Lower lobe of right lung (tissue), 2 donors: Measurements from ENCODE around the gene ANXA7. TPM values are rescaled to one million over a fixed set of nuclear protein-coding genes. Genes with fewer than 3 reads are reported as not detected.

Experiments used
- ATAC-seq, 2 donors: fragments of 200-7000 bp; cut with Tn5 transposase; one replicate each; pipeline ENCODE4 v1.9.1; 2020 to 2022; ENCODE audit warnings: mild to moderate bottlenecking in 2 of 2, moderate library complexity in 2 of 2
- DNase-seq: peaks from one replicate; pipeline ENCODE4 v3.0.0-alpha.2; 2020
- H3K27ac ChIP-seq: fragments of 200-600 bp; one replicate; pipeline ENCODE4 v1.8.0; 2022
- H3K27me3 ChIP-seq: fragments of 200-600 bp; one replicate; pipeline ENCODE4 v1.8.0; 2022; ENCODE audit warnings: low read depth
- H3K36me3 ChIP-seq: fragments of 200-600 bp; one replicate; pipeline ENCODE4 v1.8.0; 2022; ENCODE audit warnings: mild to moderate bottlenecking
- H3K4me1 ChIP-seq: fragments of 200-600 bp; one replicate; pipeline ENCODE4 v1.8.0; 2022
- H3K4me3 ChIP-seq: fragments of 200-600 bp; one replicate; pipeline ENCODE4 v1.8.0; 2022; ENCODE audit warnings: mild to moderate bottlenecking
- H3K9me3 ChIP-seq: fragments of 200-600 bp; one replicate; pipeline ENCODE4 v1.8.0; 2022
- CTCF ChIP-seq: fragments of 200-600 bp; IDR thresholded peaks from one replicate; pipeline ENCODE4 v1.8.0; 2022; ENCODE audit warnings: antibody characterized with exemption, mild to moderate bottlenecking
- intact Hi-C: fragments of 100-400 bp; cut with DNase I; formaldehyde crosslinking; loops from one replicate; pipeline ENCODE4 v1.11.0; 2022
- total RNA-seq: library from RNA; stranded (reverse); fragmentation: NEBNext Ultra II Directional; extraction: Animal tissue kit (Norgen Biotek cat#: 25700); gene quantifications from one replicate; pipeline ENCODE4 v1.2.1, GENCODE V29; 2021
- donor health status: DM: no; HTN: yes; CAD: no; lungs with severe emphysema.

ANXA7 gene
- total RNA-seq, 1 donor from 2014 or later, result 93.5 TPM

GRCh38 chr10:73408061-73408460 lies 5.8 kb downstream of the ANXA7 start:
- DNase-seq, result no peak
- Histone ChIP-seq H3K4me1 (peaks cover 26% of the 10 kb centered on the region), H3K36me3 (peaks cover 7% of the 10 kb centered on the region), H3K4me3 (no peak overlapping the region), H3K27me3 (no peaks in the 10 kb centered on the region), H3K9me3 (no peaks in the 10 kb centered on the region), H3K27ac (no peak overlapping the region)
- intact Hi-C loops, result no loop called here
- ATAC-seq, result no peak
- no peak for TF ChIP-seq CTCF

DNA sequence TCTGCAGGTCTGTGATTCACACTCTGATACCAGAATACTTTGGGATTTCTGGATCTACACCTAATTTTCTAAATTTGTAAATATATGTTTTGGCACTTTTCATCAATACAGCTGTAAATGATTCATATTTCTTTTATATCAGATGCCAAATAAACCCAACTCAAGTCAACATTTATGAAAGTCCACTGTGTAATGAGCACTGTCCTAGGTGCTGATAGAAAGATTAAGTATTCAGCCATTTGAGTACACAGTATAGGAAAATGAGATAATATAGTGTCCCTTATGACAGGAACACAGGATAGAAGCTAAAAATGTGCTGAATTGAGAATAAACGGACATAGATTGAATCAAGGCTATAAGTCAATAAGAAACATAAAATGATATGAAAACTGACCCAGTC lies 6.4 kb downstream of the ANXA7 start:
- no peak for DNase-seq
- Histone ChIP-seq H3K36me3 (peaks cover 7% of the 10 kb centered on the region), H3K4me1 (peaks cover 21% of the 10 kb centered on the region), H3K9me3 (no peaks in the 10 kb centered on the region), H3K27ac (no peak overlapping the region), H3K4me3 (no peak overlapping the region), H3K27me3 (no peaks in the 10 kb centered on the region)
- ATAC-seq, result no peak
- TF ChIP-seq CTCF, result no peak
- intact Hi-C loops, result no loop called here

DNA sequence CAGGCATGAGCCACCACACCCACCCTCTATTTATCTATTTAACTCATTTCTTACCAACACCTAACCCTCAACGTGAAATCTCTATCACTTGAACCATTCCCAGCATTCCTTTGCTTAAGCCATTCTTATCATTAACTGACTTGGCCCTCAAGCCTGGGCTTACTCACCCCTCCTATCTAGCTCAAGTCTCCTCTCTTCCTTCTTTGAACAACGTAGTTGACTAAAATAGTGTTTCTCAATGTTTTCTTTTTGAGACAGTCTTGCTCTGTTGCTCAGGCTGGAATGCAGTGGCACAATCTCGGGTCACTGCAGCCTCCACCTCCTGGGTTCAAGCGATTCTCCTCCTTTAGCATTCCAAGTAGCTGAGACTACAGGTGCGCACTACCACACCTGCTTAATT lies 7.0 kb downstream of the ANXA7 start:
- ATAC-seq, result no peak
- peaks cover 14% of the 10 kb centered on the region for H3K4me1 ChIP-seq

DNA sequence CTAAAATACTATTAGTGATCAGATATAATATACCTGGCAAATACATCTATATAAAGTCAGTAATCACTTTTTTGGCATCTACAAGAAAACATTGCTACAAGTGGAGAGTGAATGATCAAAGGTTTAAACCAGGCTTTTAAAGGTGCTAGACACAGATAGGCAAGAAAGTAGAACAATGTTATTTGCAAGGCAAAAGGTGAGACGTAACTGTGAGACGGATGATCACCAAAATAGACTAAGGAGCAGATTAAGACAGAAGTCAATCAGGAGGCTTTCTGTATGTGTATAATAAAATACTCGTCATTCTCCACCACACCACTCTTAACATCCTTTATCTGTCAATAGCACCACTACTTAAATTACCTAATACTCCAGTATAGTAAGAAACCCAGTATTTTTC lies 8.3 kb downstream of the ANXA7 start:
- no peak for ATAC-seq
- Histone ChIP-seq H3K9me3 (no peaks in the 10 kb centered on the region), H3K4me1 (peaks cover 14% of the 10 kb centered on the region), H3K27ac (no peak overlapping the region), H3K27me3 (no peaks in the 10 kb centered on the region), H3K36me3 (peaks cover 9% of the 10 kb centered on the region), H3K4me3 (no peak overlapping the region)
- no peak for TF ChIP-seq CTCF
- DNase-seq, result no peak
- intact Hi-C loops, result no loop called here

More for the DNA sequence above, 7.0 kb downstream of the ANXA7 start:
- Histone ChIP-seq H3K27ac (no peak overlapping the region), H3K4me3 (no peak overlapping the region), H3K27me3 (no peaks in the 10 kb centered on the region), H3K9me3 (no peaks in the 10 kb centered on the region), H3K36me3 (peaks cover 7% of the 10 kb centered on the region)
- intact Hi-C loops, result no loop called here
- no peak for TF ChIP-seq CTCF
- no peak for DNase-seq

DNA sequence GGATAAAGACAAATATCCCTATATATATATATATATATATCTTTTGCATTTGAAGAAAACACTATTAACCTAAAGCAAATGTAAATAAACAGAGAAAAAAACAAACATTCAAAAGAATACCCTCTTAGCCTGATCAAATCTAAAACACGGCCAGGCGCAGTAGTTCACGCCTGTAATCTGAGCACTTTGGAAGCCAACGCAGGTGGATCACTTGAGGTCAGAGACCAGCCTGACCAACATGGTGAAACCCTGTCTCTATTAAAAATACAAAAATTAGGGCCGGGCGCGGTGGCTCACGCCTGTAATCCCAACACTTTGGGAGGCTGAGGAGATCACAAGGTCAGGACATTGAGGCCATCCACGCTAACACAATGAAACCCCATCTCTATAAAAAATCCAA lies 9.2 kb downstream of the ANXA7 start:
- intact Hi-C loops, result no loop called here
- Histone ChIP-seq H3K4me3 (no peak overlapping the region), H3K4me1 (peaks cover 7% of the 10 kb centered on the region), H3K27ac (no peak overlapping the region), H3K27me3 (no peaks in the 10 kb centered on the region), H3K9me3 (no peaks in the 10 kb centered on the region), H3K36me3 (peaks cover 18% of the 10 kb centered on the region)
- TF ChIP-seq CTCF, result no peak
- ATAC-seq (no peak), DNase-seq (no peak)

DNA sequence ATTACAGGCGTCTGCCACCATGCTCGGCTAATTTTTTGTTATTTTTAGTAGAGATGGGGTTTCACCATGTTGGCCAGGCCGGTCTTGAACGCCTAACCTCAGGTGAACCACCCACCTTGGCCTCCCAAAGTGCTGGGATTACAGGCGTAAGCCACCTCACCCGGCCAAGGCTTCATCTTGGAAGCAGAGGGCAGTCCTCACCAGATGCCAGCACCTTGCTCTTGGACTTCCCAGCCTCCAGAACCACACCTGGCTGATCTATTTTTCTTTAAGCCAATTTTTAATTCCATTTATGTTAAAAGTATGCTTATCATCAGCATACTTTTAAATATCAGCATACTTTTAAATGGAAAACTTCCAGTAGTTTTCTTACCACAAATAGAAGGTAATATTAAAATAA lies 12.2 kb downstream of the ANXA7 start:
- H3K9me3 ChIP-seq, result no peaks in the 10 kb centered on the region
- H3K27ac ChIP-seq, result no peak overlapping the region
- H3K27me3 ChIP-seq, result no peaks in the 10 kb centered on the region
- H3K4me1 ChIP-seq, result peaks cover under 1% of the 10 kb centered on the region
- intact Hi-C loops, result no loop called here
- H3K4me3 ChIP-seq, result no peak overlapping the region
- no peak for DNase-seq
- no peak for TF ChIP-seq CTCF
- peaks cover 44% of the 10 kb centered on the region for H3K36me3 ChIP-seq
- ATAC-seq, result no peak
